Fibroblast of the aortic adventitia (primary cell): Measurements from ENCODE around the gene SEC24D. TPM values are rescaled to one million over a fixed set of nuclear protein-coding genes. Genes with fewer than 3 reads are reported as not detected.

Experiments
- DNase-seq: peaks from one replicate; pipeline ENCODE4 v3.0.0-alpha.2; 2010; ENCODE audit warnings: low read depth
- H3K4me3 ChIP-seq: 2 replicates; pipeline ENCODE4 v1.5.1; 2011; ENCODE audit warnings: low read depth, mild to moderate bottlenecking, control low read depth, low read length, moderate library complexity
- CTCF ChIP-seq: IDR thresholded peaks from 2 replicates; pipeline ENCODE4 v1.5.1; 2011; ENCODE audit warnings: mild to moderate bottlenecking, low read length, control low read depth, inconsistent platforms; ENCODE audit not compliant: insufficient read depth
- total RNA-seq: library from RNA; depleted of rRNA; stranded (reverse); fragments of >200 nt; gene quantifications from 2 replicates; pipeline ENCODE4 v1.2.3, GENCODE V29; 2012; ENCODE audit warnings: low replicate concordance

Gene SEC24D
- total RNA-seq, 1 donor, result 149 TPM

- DNase-seq, result peak; percentile 10
- TF ChIP-seq CTCF, result no peak
- H3K4me3 ChIP-seq, result no peak overlapping the region
Observed at GRCh38 chr4:118683513-118683912, 152.4 kb downstream of the SEC24D start.

GRCh38 chr4:118682928-118683327 lies 153.0 kb downstream of the SEC24D start:
- peak; percentile 61 for DNase-seq
- TF ChIP-seq CTCF, result peak; percentile 65
- no peak overlapping the region for H3K4me3 ChIP-seq

DNA sequence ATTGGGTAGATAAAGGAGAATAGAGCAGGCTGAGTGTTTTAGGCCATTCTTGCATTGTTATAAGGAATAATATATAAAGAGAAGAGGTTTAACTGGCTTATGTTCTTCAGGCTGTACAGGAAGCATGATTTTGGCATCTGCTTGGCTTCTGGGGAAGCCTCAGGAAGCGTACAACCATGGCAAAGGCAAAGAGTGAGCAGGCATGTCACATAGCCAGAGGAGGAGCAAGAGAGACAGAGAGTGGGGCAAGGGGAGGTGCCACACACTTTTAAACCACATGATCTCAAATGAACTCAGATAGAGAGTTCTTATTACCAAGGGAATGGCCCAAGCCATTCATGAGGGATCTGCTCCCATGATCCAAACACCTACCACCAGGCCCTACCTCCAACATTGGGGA lies 155.1 kb downstream of the SEC24D start:
- TF ChIP-seq CTCF, result no peak
- H3K4me3 ChIP-seq, result no peak overlapping the region
- DNase-seq, result no peak

DNA sequence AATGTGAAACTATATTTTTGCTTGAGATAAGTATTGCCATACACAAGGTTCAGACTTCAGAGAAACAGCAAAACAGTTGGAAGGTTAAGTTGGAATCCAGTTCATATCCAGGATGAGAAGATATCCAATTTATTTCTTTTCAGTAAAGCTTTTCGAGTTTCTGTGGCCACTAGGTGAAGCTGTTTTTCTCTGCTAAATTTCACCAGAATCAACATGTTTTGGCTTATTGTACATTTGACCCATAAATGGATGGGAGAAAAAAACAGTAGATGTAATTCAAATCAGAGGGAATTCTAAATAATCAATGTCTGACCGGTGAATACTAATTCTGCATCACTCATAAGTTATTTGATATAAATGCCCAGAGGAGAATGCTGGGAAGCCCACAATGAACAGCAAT lies 159.8 kb downstream of the SEC24D start:
- TF ChIP-seq CTCF, result peak; percentile 17
- H3K4me3 ChIP-seq, result no peak overlapping the region
- peak; percentile 6 for DNase-seq

Other genes starting within 250 kb of the SEC24D start
- gene METTL14, start 150.7 kb downstream of the SEC24D start, total RNA-seq, result 18.8 and 27.5 TPM in 2 replicates
- 3.4 and 28.3 TPM in 2 replicates for gene SYNPO2, start 52.7 kb upstream of the SEC24D start, total RNA-seq